HL-60 (cell line): Measurements from ENCODE around the gene RRAGD.

Source experiments
- CTCF ChIP-seq: IDR thresholded peaks from one replicate; pipeline ENCODE4 v1.5.1; 2011; ENCODE audit warnings: low read length, control low read depth, inconsistent platforms; ENCODE audit not compliant: insufficient read depth
- GABPA ChIP-seq: IDR thresholded peaks from 2 replicates; pipeline ENCODE4 v1.6.1; 2012; ENCODE audit warnings: low read depth
- POLR2AphosphoS5 ChIP-seq: IDR thresholded peaks from 2 replicates; pipeline ENCODE4 v1.6.1; 2012; ENCODE audit warnings: low read depth
- SPI1 ChIP-seq: IDR thresholded peaks from 2 replicates; pipeline ENCODE4 v1.6.1; 2012; ENCODE audit warnings: low read depth, mild to moderate bottlenecking, borderline replicate concordance
- TF ChIP-seq, protein P1 (sequence below): IDR thresholded peaks from 2 replicates; pipeline ENCODE4 v1.6.1; 2012; ENCODE audit warnings: low read depth; ENCODE audit not compliant: insufficient replicate concordance

GRCh38 chr6:89432875-89433251 is 20.8 kb upstream of the RRAGD start, which contains the start of gene ANKRD6:
- TF ChIP-seq CTCF (peak; percentile 45), POLR2AphosphoS5 (no peak), GABPA (no peak), SPI1 (no peak)
- TF ChIP-seq, protein P1, sequence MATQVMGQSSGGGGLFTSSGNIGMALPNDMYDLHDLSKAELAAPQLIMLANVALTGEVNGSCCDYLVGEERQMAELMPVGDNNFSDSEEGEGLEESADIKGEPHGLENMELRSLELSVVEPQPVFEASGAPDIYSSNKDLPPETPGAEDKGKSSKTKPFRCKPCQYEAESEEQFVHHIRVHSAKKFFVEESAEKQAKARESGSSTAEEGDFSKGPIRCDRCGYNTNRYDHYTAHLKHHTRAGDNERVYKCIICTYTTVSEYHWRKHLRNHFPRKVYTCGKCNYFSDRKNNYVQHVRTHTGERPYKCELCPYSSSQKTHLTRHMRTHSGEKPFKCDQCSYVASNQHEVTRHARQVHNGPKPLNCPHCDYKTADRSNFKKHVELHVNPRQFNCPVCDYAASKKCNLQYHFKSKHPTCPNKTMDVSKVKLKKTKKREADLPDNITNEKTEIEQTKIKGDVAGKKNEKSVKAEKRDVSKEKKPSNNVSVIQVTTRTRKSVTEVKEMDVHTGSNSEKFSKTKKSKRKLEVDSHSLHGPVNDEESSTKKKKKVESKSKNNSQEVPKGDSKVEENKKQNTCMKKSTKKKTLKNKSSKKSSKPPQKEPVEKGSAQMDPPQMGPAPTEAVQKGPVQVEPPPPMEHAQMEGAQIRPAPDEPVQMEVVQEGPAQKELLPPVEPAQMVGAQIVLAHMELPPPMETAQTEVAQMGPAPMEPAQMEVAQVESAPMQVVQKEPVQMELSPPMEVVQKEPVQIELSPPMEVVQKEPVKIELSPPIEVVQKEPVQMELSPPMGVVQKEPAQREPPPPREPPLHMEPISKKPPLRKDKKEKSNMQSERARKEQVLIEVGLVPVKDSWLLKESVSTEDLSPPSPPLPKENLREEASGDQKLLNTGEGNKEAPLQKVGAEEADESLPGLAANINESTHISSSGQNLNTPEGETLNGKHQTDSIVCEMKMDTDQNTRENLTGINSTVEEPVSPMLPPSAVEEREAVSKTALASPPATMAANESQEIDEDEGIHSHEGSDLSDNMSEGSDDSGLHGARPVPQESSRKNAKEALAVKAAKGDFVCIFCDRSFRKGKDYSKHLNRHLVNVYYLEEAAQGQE, result no peak
